Astrocyte (in vitro differentiated cells and primary cell): ENCODE data around the gene DPF3.

ENCODE experiments used
- CTCF ChIP-seq: IDR thresholded peaks from 2 replicates; pipeline ENCODE4 v1.5.1; 2011; ENCODE audit warnings: low read depth, mild to moderate bottlenecking, inconsistent platforms, low read length, moderate library complexity; ENCODE audit not compliant: insufficient read depth
- EZH2 ChIP-seq: IDR thresholded peaks from 2 replicates; pipeline ENCODE4 v1.6.1; 2012; ENCODE audit warnings: mild to moderate bottlenecking, low read length, inconsistent platforms; ENCODE audit not compliant: insufficient read depth

DNA sequence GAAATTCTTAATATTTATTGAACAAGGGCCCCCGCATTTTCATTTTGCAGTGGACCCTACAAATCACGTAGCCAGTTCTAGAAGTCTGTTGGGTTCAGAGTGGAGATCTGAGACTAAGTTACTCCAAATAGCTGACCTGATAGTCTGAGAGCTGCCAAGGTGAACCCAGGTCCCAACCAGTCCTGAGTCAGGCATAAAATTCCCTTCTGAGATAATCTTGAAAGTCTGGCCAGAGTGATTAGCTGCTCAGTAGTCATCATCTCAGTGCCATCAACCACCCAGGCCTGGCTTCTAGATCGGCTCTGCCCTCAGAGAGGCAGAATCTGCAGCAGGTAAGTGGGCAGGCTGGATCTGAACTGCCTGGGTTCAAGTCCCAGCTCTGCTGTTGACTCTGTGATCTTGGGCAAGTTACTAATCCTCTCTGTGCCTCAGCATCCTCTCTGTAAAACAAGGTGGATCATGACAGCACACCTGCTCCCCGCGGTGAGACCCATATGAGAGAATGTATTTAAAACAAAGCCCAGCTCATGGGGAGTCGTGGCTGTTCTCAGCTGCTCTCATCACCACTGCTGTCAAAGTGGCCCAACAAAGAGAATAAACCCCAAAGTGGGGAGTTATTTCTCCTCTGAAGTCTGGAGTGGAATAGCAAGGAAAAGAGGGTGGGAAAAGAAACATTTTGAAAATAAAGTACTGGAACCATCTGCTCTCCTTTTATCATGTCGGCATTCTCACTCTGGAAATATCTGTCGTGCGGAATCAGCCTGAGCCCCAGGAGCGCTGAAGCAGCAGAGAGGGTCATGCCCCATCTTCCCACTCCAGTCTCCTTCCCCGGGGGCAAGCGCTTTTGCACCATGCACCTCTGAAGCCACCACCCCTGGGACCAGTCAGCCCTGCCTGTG, 193.3 kb downstream of the DPF3 start:
- TF ChIP-seq EZH2, result no peak
- TF ChIP-seq CTCF, result no peak
